ENCODE results near the gene TCERG1L. TPM values are rescaled to one million over a fixed set of nuclear protein-coding genes. Genes with fewer than 3 reads are reported as not detected.

TCERG1L gene
- total RNA-seq, 1 experiment from 2014 or later, result 1.5 TPM

- ATAC-seq (no peak), DNase-seq (ENCODE audit: low spot score) (no peak)
- Mint-ChIP-seq H3K4me1 (peaks cover 3% of the 10 kb centered on the region; the same call in 1 of the 2 replicates), H3K36me3 (peaks cover 44% of the 10 kb centered on the region), H3K27ac (no peak overlapping the region), H3K27me3 (ENCODE audit: low read depth) (peaks cover 16% of the 10 kb centered on the region), H3K9me3 (peaks cover 44% of the 10 kb centered on the region), H3K4me3 (no peak overlapping the region)
- TF ChIP-seq CBFB (CRISPR knock-in tag; IDR thresholded peaks at IDR 0.05; ENCODE audit: low read depth), result no peak
- TF ChIP-seq, protein P1, sequence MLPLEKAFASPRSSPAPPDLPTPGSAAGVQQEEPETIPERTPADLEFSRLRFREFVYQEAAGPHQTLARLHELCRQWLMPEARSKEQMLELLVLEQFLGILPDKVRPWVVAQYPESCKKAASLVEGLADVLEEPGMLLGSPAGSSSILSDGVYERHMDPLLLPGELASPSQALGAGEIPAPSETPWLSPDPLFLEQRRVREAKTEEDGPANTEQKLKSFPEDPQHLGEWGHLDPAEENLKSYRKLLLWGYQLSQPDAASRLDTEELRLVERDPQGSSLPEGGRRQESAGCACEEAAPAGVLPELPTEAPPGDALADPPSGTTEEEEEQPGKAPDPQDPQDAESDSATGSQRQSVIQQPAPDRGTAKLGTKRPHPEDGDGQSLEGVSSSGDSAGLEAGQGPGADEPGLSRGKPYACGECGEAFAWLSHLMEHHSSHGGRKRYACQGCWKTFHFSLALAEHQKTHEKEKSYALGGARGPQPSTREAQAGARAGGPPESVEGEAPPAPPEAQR (CRISPR knock-in tag; IDR thresholded peaks at IDR 0.05), result no peak
- TF ChIP-seq, protein P2, sequence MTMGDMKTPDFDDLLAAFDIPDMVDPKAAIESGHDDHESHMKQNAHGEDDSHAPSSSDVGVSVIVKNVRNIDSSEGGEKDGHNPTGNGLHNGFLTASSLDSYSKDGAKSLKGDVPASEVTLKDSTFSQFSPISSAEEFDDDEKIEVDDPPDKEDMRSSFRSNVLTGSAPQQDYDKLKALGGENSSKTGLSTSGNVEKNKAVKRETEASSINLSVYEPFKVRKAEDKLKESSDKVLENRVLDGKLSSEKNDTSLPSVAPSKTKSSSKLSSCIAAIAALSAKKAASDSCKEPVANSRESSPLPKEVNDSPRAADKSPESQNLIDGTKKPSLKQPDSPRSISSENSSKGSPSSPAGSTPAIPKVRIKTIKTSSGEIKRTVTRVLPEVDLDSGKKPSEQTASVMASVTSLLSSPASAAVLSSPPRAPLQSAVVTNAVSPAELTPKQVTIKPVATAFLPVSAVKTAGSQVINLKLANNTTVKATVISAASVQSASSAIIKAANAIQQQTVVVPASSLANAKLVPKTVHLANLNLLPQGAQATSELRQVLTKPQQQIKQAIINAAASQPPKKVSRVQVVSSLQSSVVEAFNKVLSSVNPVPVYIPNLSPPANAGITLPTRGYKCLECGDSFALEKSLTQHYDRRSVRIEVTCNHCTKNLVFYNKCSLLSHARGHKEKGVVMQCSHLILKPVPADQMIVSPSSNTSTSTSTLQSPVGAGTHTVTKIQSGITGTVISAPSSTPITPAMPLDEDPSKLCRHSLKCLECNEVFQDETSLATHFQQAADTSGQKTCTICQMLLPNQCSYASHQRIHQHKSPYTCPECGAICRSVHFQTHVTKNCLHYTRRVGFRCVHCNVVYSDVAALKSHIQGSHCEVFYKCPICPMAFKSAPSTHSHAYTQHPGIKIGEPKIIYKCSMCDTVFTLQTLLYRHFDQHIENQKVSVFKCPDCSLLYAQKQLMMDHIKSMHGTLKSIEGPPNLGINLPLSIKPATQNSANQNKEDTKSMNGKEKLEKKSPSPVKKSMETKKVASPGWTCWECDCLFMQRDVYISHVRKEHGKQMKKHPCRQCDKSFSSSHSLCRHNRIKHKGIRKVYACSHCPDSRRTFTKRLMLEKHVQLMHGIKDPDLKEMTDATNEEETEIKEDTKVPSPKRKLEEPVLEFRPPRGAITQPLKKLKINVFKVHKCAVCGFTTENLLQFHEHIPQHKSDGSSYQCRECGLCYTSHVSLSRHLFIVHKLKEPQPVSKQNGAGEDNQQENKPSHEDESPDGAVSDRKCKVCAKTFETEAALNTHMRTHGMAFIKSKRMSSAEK (CRISPR knock-in tag; IDR thresholded peaks at IDR 0.05; ENCODE audit: borderline replicate concordance), result no peak
- TF ChIP-seq SMAD3 (CRISPR knock-in tag; IDR thresholded peaks at IDR 0.05; ENCODE audit: borderline replicate concordance), result no peak
- no peak for TF ChIP-seq KAT7 (CRISPR knock-in tag; IDR thresholded peaks at IDR 0.05; ENCODE audit: borderline replicate concordance)
- no peak for TF ChIP-seq ZNF416 (CRISPR knock-in tag; IDR thresholded peaks at IDR 0.05)
- CTCF ChIA-PET, result no interaction called here
- POLR2A ChIA-PET, result no interaction called here
Observed at GRCh38 chr10:131314799-131315198, 3.3 kb upstream of the TCERG1L start.

GRCh38 chr10:131314148-131314547, 2.6 kb upstream of the TCERG1L start:
- Mint-ChIP-seq H3K36me3 (peaks cover 44% of the 10 kb centered on the region), H3K27ac (no peak overlapping the region), H3K9me3 (peaks cover 41% of the 10 kb centered on the region), H3K4me1 (peaks cover 3% of the 10 kb centered on the region; the same call in 1 of the 2 replicates), H3K4me3 (no peak overlapping the region), H3K27me3 (ENCODE audit: low read depth) (peaks cover 16% of the 10 kb centered on the region)
- no peak for ATAC-seq
- no peak for DNase-seq (ENCODE audit: low spot score)
- CTCF ChIA-PET, result interaction anchor here (0.6 kb wide), 1 partner anchor 620 kb away, joined by 3 read pairs; no protein-coding TSS in a partner anchor
- POLR2A ChIA-PET, result no interaction called here
- TF ChIP-seq ZNF317 (CRISPR knock-in tag; IDR thresholded peaks at IDR 0.05; ENCODE audit: borderline replicate concordance, low read depth) (no peak), EMX1 (CRISPR knock-in tag; IDR thresholded peaks at IDR 0.05) (no peak), HMGA2 (CRISPR knock-in tag; IDR thresholded peaks at IDR 0.05) (no peak), SP1 (CRISPR knock-in tag; conservative IDR thresholded peaks at IDR 0.05) (no peak), ZNF396 (CRISPR knock-in tag; IDR thresholded peaks at IDR 0.05; ENCODE audit: borderline replicate concordance) (no peak), MXD4 (CRISPR knock-in tag; IDR thresholded peaks at IDR 0.05; ENCODE audit: borderline replicate concordance) (no peak), ESRRA (CRISPR knock-in tag; IDR thresholded peaks at IDR 0.05; ENCODE audit: borderline replicate concordance) (no peak), MYBL2 (CRISPR knock-in tag; IDR thresholded peaks at IDR 0.05) (no peak), SMAD4 (CRISPR knock-in tag; IDR thresholded peaks at IDR 0.05) (no peak), OVOL2 (CRISPR knock-in tag; IDR thresholded peaks at IDR 0.05; ENCODE audit: borderline replicate concordance) (no peak), ZNF416 (CRISPR knock-in tag; IDR thresholded peaks at IDR 0.05) (no peak), ZMAT4 (CRISPR knock-in tag; IDR thresholded peaks at IDR 0.05) (no peak), SOX15 (CRISPR knock-in tag; IDR thresholded peaks at IDR 0.05) (no peak), RORB (CRISPR knock-in tag; IDR thresholded peaks at IDR 0.05) (no peak)
- TF ChIP-seq, protein P3, sequence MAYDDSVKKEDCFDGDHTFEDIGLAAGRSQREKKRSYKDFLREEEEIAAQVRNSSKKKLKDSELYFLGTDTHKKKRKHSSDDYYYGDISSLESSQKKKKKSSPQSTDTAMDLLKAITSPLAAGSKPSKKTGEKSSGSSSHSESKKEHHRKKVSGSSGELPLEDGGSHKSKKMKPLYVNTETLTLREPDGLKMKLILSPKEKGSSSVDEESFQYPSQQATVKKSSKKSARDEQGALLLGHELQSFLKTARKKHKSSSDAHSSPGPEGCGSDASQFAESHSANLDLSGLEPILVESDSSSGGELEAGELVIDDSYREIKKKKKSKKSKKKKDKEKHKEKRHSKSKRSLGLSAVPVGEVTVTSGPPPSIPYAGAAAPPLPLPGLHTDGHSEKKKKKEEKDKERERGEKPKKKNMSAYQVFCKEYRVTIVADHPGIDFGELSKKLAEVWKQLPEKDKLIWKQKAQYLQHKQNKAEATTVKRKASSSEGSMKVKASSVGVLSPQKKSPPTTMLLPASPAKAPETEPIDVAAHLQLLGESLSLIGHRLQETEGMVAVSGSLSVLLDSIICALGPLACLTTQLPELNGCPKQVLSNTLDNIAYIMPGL (CRISPR knock-in tag; IDR thresholded peaks at IDR 0.05), result no peak
- TF ChIP-seq, protein P4, sequence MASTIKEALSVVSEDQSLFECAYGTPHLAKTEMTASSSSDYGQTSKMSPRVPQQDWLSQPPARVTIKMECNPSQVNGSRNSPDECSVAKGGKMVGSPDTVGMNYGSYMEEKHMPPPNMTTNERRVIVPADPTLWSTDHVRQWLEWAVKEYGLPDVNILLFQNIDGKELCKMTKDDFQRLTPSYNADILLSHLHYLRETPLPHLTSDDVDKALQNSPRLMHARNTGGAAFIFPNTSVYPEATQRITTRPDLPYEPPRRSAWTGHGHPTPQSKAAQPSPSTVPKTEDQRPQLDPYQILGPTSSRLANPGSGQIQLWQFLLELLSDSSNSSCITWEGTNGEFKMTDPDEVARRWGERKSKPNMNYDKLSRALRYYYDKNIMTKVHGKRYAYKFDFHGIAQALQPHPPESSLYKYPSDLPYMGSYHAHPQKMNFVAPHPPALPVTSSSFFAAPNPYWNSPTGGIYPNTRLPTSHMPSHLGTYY (CRISPR knock-in tag; IDR thresholded peaks at IDR 0.05), result no peak
- TF ChIP-seq, protein P5, sequence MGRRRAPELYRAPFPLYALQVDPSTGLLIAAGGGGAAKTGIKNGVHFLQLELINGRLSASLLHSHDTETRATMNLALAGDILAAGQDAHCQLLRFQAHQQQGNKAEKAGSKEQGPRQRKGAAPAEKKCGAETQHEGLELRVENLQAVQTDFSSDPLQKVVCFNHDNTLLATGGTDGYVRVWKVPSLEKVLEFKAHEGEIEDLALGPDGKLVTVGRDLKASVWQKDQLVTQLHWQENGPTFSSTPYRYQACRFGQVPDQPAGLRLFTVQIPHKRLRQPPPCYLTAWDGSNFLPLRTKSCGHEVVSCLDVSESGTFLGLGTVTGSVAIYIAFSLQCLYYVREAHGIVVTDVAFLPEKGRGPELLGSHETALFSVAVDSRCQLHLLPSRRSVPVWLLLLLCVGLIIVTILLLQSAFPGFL (CRISPR knock-in tag; IDR thresholded peaks at IDR 0.05; ENCODE audit: borderline replicate concordance), result no peak
- TF ChIP-seq, protein P6, sequence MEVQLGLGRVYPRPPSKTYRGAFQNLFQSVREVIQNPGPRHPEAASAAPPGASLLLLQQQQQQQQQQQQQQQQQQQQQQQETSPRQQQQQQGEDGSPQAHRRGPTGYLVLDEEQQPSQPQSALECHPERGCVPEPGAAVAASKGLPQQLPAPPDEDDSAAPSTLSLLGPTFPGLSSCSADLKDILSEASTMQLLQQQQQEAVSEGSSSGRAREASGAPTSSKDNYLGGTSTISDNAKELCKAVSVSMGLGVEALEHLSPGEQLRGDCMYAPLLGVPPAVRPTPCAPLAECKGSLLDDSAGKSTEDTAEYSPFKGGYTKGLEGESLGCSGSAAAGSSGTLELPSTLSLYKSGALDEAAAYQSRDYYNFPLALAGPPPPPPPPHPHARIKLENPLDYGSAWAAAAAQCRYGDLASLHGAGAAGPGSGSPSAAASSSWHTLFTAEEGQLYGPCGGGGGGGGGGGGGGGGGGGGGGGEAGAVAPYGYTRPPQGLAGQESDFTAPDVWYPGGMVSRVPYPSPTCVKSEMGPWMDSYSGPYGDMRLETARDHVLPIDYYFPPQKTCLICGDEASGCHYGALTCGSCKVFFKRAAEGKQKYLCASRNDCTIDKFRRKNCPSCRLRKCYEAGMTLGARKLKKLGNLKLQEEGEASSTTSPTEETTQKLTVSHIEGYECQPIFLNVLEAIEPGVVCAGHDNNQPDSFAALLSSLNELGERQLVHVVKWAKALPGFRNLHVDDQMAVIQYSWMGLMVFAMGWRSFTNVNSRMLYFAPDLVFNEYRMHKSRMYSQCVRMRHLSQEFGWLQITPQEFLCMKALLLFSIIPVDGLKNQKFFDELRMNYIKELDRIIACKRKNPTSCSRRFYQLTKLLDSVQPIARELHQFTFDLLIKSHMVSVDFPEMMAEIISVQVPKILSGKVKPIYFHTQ (CRISPR knock-in tag; IDR thresholded peaks at IDR 0.05), result no peak

Data from WTC11 (cell line).